Prostate gland (tissue), 2 donors: ENCODE measurements around the gene PDSS2.

Experiments used
- POLR2AphosphoS5 ChIP-seq: sonication (generic); formaldehyde crosslinking; IDR thresholded peaks from one replicate; pipeline ENCODE4 v1.6.1; 2017; ENCODE audit warnings: antibody characterized with exemption
- TF ChIP-seq, protein P1 (sequence below), 4 experiments: fragments of 200-600 bp in 2 of 4; fragments of 450-650 bp in 2 of 4; sonication (generic) in 2 of 4; IDR thresholded peaks; 1 replicate in 3 of 4; 2 replicates in 1 of 4; pipeline ENCODE4 v1.5.1; 2016 to 2019; ENCODE audit warnings: antibody characterized with exemption in 4 of 4, mild to moderate bottlenecking in 2 of 4, moderate library complexity in 2 of 4

DNA sequence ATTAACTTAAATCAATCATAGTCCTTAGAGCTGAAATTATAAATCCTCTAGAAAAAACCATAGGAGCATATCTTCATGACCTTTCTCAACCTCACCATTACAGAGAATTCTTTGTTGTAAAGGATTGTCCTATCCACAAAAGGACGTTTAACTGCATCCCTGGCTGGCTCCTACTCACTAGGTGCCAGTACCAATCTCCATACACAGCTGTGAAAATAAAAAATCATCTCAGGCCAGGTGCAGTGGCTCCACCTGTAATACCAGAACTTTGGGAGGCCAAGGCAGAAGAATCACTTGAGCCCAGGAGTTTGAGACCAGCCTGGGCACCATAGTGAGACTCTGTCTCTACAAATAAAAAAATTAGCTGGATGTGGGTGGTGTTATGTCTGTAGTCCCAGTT, 89.9 kb downstream of the PDSS2 start:
- no peak for TF ChIP-seq POLR2AphosphoS5
- TF ChIP-seq, protein P1, sequence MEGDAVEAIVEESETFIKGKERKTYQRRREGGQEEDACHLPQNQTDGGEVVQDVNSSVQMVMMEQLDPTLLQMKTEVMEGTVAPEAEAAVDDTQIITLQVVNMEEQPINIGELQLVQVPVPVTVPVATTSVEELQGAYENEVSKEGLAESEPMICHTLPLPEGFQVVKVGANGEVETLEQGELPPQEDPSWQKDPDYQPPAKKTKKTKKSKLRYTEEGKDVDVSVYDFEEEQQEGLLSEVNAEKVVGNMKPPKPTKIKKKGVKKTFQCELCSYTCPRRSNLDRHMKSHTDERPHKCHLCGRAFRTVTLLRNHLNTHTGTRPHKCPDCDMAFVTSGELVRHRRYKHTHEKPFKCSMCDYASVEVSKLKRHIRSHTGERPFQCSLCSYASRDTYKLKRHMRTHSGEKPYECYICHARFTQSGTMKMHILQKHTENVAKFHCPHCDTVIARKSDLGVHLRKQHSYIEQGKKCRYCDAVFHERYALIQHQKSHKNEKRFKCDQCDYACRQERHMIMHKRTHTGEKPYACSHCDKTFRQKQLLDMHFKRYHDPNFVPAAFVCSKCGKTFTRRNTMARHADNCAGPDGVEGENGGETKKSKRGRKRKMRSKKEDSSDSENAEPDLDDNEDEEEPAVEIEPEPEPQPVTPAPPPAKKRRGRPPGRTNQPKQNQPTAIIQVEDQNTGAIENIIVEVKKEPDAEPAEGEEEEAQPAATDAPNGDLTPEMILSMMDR (IDR thresholded peaks at IDR 0.05) = no peak
